CD4-positive, alpha-beta T cell treated with Interleukin-15 for 4 hours (primary cell): ENCODE data around the gene WDR27.
"Not testable (repeated sequence)": the region's sequence is repeated elsewhere in the genome, so short reads cannot be mapped to it uniquely, and the experiment has no call there.

Source experiments
- DNase-seq: peaks from one replicate; pipeline ENCODE4 v3.0.0-alpha.2; 2020; ENCODE audit warnings: low spot score

The WDR27 gene

DNA sequence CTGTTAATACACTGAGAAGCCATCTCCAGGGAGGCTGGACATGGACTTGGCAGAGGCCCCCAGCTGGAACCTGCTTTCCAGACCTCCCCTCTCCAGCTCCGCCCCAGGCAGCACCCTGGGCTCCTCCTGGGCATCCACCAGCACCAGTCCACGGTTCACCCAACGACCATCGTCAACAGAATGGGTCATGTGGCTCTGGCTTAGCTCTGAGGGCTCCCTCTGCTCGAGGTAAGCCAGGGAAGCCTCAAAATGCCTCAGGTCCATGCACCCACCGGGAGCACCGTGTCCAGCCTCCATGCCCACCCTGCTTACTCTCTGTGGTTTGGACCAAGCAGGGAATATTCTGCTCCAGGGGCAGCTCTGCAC is 40.5 kb downstream of the WDR27 start:
- no peak for DNase-seq

GRCh38 chr6:169660751-169661390 is 41.0 kb downstream of the WDR27 start:
- DNase-seq: no peak

GRCh38 chr6:169659820-169660610 is 41.8 kb downstream of the WDR27 start:
- DNase-seq: no peak

DNA sequence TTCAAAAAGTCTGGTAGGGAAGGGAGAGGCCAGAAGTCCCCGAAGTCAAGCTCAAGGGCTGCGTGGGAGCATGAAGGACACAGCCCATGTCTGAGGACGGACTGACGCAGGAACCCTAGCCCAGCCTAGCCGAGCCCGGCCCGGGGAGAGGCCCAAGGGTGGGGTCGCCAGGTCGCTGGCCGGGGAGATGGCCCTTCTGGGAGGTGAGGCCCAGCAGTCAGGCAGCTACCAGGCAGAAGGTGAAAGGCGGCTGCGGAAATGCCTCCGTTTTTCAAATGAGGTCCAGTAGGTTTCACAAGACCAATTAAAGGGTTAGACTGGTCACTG is 44.6 kb downstream of the WDR27 start:
- no peak for DNase-seq

DNA sequence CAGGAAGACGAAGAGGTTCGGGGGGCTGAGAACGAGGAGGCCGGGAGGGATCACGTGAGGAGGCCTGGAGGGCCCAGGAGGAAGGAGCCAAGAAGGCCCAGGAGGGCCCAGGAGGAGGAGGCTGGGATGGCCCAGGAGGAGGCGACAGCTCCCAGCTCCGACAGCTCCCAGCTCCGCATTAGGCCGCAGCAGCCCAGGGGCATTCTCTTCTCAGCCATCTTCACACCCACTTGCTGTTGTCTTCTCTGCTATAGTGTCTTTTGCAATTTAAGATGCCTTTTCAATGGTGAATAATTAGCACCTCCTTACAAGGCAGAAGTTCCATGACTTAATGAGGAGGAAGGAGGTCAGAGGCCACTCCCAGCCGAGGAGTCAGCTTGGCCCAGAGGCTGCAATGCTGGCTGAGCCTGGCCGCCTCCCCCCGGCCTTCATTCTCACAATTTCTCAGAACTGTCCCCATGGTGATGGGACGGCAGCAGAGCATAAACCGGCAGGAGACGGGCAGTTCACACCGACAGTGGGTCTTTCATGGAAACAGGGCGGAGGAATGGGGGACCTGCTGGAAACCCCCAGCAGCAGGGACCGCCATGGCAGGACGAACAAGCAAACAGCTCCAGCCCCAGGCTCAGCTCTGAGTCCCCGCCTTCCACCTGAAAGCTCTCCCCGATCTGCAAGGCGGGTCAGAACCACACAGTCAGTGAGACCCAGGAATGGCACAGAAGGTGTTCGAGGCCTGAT is 45.1 kb downstream of the WDR27 start:
- DNase-seq: no peak

DNA sequence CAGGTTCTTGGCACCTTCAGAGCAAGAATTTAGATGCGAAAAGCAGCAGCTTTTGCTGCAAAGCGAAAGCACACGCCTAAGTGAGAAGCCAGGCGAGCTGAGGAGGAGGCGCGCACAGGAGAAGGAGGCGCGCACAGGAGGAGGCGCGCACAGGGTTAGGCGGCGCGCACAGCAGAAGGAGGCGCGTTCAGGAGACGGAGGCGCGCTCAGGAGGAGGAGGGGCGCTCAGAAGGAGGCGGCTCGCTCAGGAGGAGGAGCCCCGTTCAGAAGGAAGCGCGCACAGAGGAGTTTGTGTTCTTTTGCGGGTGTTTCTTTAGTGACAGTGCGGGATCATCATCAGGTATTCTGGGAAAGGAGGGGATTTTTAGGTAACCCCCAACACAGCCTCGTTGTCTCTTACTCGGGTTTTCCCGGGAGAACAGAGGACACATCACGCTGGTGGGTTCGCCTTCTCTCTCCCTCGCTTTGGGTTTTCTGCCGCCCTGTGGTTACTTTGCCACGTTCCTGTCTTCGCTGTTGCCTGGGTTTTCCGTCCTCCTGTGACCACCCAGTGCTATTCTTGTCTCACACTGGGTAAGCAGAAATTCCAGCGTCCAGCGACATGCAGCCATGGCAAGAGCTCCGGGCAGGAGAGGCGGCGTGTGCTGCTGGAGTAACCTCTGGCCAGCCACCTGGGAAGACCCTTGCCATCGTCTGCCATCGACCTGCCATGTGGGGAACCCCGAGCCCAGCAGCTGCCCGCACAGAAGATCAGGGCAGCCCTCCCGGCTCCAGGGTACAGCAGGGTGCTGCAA is 47.0 kb downstream of the WDR27 start:
- DNase-seq: no peak

GRCh38 chr6:169653691-169654090 is 48.1 kb downstream of the WDR27 start:
- DNase-seq: no peak

GRCh38 chr6:169652896-169653295 is 48.9 kb downstream of the WDR27 start:
- DNase-seq: no peak

DNA sequence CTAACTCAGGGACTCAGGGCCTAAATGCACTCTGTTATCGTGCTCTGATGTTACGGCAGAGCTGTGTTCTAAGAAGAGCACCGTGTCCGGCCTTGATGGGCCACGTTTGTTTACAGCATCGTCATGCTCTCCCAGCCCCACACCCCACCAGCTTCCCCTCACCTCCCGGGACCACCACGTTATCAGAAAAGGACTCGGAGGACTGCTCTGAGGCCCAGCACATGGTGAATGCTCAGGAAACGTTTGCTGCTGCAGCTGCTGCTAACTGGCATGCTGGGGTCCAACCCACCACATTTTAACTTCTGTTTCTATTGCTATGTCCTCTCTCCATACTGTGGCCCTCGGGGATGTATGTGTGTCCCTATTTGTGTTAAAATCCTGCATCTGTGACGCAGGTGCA is 50.3 kb downstream of the WDR27 start:
- no peak for DNase-seq

DNA sequence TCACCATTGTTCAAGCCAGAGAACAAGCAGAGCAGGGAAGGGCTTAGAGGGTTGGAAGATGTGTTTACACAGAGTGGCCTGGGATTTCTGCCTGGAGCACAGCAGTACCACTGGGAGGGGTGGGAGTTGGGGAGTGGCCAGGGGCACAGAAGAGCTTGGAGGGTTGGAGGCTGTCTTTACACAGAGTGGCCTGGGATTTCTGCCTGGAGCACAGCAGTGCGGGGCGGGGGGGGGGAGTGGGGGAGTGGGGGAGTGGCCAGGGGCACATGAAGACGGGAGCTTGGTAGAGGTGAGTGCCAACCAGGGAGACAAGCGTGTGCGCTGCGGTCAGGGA is 50.9 kb downstream of the WDR27 start:
- no peak for DNase-seq

DNA sequence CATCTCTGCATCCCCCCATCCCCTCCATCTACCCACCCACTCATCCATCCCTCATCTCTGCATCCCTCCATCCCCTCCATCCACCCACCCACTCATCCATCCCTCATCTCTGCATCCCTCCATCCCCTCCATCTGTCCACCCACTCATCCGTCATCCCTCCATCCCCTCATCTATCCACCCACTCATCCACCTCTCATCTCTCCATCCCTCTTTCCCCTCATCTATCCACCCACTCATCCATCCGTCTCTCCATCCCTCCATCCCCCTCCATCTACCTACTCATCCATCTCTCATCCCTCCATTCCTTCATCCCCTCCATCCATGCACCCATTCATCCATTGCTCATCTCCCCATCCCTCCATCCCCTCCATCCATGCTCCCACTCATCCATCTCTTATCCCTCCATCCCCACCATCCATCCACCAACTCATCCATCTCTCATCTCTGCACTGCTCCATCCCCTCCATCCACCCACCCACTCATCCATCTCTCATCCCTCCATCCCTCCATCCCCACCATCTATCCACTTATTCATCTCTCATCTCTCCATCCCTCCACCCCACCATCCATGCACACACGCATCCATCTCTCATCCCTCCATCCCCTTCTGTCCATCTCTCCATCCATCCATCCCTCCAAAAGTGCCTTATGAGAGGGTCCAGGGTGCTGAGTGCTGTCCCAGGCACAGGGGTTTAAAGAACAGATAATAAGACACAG is 51.4 kb downstream of the WDR27 start:
- DNase-seq: no peak

DNA sequence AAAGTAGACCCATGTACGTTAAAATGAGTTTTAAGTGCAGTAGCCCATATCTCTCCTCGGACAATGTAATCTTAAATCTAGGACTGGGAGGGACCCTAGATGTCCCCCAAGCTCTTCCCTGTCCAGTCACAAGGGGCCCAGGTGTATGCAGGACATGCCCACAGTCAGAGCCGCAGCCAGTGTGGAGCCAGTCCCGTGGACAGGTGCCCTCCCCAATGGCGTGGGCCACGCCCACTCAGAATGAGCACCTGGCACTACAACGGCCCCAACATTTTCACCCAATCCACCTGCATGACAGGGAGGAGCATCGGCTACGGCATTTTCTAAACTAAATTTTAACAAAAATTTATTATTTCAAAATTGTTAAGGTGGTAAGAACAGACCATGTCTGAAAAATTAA is 53.2 kb downstream of the WDR27 start:
- DNase-seq: no peak

DNA sequence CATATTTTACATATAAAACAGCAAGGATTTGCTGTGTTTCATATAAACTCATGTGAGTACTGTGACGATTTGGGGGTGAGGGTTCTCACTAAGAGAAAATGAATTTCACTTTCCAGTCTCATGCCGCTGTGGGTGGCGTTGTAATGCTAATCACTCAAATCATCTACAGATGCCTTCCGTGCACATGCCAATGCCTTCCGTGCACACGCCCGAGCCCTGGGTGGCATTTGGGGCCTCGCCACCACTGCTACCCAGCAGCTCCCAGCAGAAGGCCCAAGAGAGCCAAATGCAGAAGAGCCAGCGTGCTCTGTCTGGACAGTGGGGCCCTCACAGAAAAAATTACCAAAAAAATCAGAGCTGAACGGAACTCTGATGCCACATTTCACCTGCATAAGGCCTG is 53.7 kb downstream of the WDR27 start:
- DNase-seq: no peak

DNA sequence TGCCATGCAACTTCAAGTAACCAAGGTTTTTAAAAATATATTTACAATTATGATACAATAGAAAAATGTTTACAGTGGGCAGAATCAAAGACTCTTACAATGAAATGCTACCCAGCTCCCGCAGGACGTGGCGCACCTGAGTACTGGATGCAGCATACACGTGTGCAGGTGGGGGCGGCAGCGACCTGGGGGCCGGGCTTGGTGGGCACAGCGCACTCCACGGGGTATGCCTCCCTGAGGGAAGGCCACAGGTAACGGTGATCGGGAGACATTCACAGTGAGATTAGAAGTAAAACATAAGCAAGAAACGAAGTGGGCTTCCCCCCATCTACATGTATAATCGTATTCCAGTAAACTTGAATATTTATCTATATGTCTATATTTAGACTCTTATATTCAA is 54.2 kb downstream of the WDR27 start:
- DNase-seq: no peak

- DNase-seq: no peak
These were observed 54.8 kb downstream of the WDR27 start for GRCh38 chr6:169646906-169647567.

GRCh38 chr6:169645459-169645858 is 56.4 kb downstream of the WDR27 start:
- not testable (repeated sequence) for DNase-seq

DNA sequence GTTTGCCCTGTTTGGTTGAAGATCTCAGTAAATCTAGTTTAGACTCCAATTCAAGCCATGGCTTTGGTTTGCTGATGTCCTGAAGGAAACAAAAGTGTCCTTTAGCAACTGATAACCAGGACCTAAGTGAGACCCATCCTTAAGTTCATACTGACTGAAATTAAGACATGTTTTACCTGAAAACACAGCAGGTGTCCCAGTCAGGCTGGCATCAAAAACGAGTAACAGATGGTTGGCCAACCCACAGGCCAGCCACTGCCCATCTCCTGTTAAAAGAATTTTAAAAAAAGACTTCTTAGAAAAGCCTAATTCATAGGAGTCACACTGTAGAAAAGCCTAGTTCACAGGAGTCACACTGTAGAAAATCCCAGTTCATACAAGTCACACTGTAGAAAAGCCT is 58.3 kb downstream of the WDR27 start:
- no peak for DNase-seq

DNA sequence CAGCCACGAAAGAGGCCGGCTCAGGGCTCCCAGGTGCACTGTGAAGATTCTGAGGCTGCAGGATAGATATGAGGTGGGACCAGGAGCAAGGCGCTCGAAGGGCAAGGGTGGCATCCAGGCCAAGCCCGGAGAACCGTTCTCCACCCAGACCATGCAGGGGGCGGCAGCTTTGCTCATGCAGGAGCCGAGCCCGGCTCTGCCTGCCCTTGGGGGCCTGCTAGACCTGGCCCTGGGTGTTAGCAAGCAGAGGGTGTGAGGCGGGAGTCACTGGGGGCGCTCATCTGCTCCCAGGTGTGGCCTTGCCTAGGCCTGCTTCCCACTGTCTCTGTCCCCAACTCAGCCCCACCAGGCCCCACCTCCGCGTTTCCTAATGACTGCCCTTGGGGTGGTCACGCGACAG is 59.4 kb downstream of the WDR27 start:
- no peak for DNase-seq

DNA sequence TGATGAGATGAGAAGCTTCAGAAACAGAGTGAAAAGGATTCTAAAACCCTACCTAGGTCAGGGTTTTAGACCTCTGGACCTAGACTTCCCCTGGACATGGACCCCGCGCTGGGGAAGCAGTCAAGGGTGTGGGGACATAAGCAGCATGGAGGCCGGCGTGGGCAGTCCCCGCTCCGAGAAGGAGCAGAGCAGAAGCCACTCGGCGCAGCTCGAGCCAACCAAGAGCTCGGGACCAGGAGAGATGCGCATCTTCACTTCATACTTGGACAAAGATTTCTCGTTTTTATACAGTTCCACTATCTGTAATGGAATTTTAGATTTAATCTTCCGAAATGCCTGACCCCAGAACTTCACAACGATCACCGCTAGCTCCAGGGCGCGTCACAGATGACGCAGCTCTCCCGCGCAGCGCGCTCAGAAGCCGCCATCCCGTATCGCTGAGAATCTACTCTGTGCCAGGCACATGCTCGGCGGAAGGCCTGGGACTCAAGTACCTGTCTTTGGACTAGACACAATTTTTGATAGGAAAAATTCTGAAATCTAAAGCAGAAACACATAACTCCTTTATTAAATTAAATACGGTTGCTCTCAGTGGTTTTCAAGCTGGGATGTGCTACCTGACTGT is 60.3 kb downstream of the WDR27 start:
- no peak for DNase-seq

- DNase-seq: no peak
These were observed 60.8 kb downstream of the WDR27 start for GRCh38 chr6:169640983-169641382.

DNA sequence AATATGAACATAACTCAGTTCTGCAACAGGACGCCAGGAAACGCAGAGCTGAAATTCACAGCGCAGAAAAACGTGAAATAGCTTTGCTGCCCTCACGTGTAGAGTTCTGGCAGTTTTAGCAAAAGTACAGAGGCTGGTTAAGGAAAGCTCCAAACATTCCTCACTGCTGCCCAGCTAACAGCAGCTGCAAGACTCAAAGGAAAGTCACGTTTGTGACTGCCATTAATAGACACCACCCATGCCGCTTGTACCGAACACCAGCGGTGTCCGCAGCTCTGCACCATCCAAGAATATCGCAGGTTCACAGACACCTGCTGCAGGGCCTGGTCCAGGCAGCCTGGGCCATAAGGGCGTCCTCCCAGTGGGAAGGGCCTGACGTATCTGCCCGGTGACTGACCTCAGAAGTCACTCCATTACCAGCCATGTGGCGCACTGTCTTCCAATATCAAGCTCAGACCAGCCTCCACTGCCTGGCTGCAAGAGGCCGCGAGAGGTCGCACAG is 61.4 kb downstream of the WDR27 start:
- DNase-seq: no peak
